Activated effector memory CD4-positive, alpha-beta T cell treated with Interleukin-2 at 50 U/mL for 16 hours (primary cell): Measurements from ENCODE around the gene MALRD1.

Source experiments
- DNase-seq: peaks from one replicate; pipeline ENCODE4 v3.0.0-alpha.2; 2020

Gene MALRD1

DNA sequence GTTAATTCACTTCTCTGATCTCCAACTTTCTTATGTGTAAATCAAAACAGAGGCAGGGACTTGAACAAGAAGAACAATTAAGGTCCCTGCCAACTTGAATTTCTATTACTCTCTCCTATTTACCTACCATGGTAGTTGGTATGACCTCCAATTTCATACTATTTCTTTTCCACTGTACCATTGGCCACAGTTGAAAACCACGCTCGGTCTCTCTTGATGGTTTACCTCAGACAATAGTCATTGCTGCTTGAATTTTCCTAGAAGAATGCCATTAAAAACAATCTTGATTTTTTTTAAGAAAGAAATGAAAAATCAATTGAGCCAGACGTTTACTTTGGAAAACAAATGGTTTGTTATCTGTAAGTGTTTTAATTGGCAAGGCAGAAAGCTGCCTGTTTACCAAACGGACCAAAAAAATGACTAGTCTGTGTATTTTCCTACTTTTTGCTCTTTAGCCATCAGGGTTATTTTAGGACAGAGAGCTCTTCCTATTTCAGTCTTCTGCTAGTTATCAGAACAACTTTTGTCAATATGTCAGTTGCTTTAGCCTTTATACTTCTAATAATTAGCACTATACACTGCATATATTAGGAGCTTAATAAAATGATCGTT lies 610.1 kb downstream of the MALRD1 start:
- no peak for DNase-seq

DNA sequence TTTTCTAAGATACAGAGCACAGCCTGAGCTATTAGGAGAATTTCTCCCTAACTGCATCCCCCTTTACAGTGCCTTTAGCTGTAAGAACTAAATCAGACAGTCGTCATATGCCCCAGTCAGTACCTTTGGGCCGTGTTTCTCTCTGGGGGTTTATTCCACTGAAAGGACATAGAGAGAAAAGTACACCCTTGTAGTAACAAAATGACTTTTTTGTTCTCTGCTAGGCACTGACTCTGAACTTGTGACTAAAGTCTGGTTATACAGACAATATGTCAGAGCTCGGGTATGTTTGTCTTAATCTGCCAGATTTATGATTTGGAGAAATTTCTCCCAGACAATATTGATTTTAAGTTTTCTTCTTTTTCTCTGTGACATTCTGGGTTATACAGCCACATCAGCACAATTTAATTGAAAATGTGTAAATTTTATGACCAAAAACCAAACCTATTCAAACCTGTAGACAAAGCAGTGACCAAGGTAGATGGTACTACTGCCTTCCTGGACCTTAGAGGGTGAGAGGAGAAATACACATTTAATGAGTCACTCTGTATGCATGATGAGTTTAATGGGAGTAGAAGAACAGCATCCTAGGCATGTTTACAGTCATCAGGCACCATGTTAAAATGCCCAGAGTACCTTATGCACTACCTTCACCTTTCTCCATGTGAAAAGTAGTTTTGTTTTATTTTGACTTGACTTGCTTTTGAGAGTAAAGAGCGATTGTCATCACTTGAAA lies 611.5 kb downstream of the MALRD1 start:
- DNase-seq, result no peak

DNA sequence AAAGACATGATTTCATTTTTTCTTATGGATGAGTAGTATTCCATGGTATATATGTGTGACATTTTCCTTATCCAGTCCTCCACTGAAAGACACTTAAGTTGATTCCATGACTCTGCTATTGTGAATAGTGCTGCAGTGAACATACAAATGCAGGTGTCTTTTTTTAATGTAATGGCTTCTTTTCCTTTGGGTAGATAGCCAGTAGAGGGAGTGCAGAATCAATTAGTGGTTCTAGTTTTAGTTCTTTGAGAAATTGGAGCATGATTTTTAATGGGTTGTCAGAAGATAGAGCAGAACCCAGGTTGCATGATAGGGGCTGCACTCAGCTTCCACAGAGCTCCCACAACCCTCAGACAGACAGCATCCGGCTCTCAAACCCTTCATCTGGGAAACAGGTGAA lies 614.7 kb downstream of the MALRD1 start:
- DNase-seq, result no peak

DNA sequence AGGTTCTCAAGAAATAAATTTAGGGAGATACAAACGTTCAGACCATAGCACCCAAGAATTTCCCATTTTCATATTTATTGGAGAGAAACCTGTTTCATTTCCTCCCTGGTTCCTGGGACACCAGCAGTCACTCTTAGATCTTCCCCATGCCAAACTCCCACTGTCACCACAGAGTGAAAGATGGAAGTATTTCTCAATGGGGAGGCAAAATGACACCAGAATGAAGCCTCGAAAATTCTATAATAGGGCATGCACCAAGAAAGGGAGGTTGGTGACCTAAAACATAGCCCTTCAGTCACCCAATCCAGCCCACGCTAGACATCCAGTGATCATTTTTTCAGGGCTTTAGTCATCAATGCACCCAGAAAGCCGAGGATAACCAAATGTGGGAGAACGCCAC lies 619.5 kb downstream of the MALRD1 start:
- no peak for DNase-seq

DNA sequence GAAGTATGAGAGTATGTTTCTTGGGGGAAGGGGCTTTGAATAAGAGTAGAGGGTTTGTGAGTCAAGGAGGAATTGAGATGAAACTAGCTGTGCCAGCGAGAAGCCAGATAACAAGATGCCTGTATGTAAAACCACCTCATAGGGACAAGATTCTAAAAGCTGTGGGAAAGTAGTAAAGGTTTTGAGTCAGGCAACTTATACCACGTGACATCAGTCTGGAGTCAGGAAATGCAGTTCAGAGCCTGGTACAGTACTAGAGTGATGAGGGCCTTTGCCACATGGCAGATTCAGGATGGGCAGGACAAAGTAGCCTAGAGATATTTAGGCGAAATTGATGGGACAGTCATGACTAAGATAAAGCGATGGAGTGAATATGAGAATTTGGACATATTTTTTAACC lies 627.5 kb downstream of the MALRD1 start:
- no peak for DNase-seq

DNA sequence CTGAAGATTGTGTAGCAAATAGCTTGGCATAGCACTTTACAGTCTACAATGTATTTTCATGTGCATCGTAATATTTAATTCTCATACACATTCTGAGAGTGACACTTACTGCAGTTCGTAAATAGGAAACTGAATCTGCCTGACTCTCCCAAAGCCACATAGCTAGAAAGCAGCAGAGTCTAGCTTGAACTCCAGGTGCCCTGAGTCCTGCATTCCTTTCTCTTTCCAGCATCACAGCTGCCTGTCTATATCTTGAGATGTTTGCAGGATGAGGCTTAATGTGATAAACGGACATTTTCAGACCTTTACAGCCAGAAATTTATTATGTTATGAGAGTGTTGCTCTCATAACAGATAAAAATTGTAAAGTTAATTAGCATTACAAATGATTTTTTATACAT lies 634.8 kb downstream of the MALRD1 start:
- no peak for DNase-seq

DNA sequence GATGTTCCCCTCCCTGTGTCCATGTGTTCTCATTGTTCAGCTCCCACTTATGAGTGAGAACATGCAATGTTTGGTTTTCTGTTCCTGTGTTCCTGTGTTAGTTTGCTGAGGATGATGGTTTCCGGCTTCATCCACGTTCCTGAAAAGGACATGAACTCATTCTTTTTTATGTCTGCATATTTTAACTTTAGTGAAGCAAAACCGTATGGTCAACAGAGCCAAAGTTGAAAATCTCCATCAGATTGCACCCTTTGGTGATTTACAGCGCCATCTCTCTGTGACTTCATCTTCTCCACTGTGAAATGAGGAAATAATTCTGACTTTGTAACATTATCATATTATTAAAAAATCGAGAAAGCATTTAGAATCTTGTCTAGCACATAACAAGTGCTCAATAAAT lies 635.4 kb downstream of the MALRD1 start:
- no peak for DNase-seq

DNA sequence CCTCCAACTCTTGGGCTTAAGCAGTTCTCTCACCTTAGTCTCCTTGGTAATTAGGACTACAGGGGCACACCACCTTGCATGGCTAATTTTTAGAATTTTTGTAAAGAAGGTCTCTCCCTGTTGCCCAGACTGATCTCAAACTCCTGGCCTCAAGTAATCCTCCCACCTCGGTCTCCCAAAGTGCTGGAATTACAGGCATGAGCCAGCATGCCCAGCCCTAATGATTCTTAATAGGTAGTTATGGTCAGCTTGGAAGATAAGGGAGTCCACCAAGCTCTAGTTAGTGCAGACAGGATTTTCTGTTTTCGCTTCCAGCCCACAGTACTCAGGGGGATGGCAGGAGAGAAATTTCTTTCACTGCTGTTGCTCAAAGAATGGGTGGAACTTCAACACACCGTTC lies 639.7 kb downstream of the MALRD1 start:
- no peak for DNase-seq

DNA sequence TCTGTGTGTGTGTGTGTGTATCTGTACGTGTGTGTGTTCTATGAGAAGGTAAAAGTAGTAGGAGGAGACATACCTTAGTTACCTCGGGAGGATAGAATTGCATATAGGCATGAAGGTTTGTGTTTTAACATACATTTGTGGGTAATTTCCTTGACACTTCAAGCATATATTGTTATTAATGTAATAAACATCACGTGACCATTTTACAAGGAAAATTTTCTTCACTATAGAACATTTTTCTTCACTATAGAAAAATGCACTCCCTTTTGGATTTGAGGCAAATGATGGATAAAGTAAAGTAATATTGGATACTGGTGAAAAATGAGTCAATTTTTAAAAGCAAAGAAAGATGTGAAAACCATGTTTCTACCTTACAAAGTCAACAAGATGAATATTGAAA lies 640.6 kb downstream of the MALRD1 start:
- DNase-seq, result no peak

DNA sequence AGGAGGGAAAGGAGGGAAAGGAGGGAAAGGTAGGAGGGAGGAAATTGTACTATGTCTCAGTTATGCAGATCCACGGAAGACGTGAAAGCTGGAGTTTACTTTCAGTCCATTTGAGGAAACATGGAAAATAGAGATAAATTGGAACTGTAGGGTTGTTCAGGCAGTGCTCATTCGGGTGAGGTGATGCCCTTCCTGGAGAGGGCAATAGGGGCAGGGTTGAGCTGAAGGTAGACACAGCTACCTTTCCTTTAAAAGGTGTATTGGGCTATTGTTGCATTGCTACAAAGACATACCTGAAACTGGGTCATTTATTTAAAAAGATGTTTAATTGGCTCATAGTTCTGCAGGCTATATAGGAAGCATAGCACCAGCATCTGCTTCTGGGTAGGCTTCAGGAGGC lies 650.7 kb downstream of the MALRD1 start:
- no peak for DNase-seq

DNA sequence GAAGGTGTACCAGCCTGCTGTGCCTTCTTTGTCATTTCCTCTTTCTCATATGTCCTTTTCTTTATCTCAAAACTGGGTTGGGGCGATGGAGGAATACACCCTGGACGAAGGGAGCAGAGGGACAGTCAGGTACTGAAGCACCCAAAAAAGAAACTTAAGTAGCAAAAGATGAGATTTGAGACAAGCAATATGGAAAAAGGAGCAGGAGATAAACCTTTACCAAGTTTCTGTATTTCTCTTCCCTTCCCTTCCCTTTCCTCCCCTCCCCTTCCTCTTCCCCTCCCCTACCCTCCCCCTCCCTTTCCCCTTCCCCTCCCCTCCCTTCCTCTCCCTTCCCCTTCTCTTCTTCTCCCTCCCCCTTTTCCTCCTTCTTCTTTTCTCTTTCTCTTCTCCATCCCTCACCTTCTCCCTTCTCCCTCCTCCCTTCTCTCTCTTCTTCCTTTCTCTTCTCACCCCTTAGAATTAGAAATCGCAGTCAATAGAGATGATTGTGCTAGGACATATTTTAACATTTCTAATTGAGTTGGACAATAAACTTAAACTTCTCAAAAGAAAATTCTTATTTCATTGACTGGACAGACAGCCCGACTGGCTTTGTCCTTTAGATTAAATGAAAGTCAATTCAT lies 652.9 kb downstream of the MALRD1 start:
- DNase-seq, result no peak

DNA sequence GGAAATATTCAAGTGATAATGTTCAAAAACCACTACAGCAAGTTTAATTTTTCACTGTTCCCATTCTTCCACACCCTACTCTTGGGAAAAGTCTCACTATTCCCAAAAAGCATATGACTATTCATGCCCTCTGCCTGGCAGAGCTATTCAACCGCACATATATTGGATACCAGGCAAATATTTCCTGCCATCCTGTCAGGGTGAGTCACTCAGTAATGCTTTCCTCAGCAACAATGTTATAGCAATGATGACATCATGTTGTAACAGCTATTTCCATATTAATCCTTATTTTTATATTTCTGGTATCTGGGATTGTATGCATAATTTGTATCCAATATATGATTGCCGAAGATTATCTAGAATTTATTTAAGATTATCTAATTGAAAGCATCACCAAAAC lies 653.6 kb downstream of the MALRD1 start:
- DNase-seq, result no peak

DNA sequence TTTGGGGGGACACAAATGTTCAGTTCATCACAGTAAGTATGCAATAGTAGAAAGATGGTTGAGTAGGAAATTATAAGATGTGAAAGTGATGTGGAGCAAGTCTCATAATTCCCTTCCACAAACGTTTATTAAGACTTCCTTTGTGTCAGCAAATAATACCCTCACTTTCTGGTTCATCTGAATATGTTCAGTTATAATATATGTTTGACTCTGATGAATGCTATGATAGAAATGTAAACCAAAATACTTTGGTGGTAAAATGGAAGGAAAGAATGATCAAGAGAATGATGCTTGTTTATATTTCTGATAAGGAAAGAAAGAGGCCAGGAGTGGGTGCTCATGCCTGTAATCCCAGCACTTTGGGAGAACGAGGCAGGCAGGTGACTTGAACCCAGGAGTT lies 655.9 kb downstream of the MALRD1 start:
- no peak for DNase-seq

DNA sequence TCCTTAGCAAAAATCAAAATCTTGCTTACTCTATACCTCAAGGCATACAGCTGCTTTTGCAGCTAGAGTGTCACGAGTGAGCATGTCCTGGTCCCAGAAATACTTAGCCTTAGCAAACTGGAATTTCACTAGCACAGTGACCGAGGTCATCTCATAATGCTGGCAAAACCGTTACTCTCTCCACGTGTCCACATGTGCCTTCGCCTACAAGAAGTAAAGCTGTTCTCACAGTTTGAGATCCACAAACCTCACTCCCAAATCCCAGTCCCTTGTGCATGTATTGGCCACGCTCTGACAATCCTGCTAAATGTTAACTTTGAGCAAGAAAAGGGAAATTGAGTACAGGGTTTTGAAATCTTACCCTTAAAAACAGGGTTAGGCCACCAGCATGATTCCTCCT lies 656.6 kb downstream of the MALRD1 start:
- no peak for DNase-seq

DNA sequence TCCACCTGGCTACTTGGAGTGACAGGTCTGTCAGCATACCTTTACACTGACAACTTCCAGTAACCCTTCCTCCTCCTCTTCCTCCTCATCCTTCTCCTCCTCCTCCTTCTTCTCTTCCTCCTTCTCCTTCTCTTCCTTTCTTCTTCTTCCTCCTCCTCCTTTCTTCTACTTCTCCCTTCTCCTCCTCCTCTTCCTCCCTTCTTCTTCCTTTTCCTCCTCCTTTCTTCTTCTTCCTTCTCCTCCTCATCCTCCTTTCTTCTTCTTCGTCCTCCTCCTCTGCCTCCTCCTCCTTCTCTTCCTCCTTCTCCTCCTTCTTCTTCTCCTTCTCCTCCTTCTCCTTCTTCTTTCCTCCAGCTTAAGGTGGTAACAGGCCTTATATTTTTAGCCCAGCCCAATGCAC lies 658.3 kb downstream of the MALRD1 start:
- DNase-seq, result no peak

DNA sequence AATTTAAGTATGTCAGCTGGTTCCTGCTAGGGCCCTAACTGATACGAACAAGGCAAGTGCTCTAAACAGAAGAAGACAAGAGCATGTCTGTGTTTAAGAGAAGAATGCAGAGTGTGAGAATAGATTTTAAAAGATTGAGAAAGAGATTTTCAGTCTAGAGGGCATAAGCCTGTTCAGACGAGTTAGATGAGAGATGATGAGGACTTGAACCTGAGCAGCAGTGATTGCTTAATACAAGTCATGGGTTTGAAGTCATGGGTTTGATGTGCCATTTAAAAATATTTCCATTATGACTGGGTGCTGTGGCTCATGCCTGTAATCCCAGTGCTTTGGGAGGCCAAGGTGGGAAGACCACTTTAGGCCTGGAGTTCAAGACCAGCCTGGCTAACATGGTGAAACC lies 658.8 kb downstream of the MALRD1 start:
- DNase-seq, result no peak

DNA sequence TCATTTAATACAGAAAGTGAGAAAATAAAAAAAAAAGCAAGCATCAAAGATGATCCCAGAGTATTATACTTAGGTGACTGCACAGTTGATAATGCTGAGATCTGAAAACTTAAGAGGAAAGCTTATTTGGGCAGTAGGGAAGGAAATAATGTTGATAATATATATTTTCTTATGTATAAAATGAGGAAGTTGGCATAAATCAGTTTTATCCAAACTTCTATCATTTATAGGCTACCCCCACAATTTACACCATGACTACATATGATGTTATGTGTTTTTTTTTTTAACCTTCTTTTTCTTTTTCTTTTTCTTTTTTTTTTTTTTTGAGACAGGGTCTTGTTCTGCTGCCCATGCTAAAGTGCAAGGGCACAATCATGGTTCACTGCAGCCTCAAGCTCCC lies 659.4 kb downstream of the MALRD1 start:
- DNase-seq, result no peak

DNA sequence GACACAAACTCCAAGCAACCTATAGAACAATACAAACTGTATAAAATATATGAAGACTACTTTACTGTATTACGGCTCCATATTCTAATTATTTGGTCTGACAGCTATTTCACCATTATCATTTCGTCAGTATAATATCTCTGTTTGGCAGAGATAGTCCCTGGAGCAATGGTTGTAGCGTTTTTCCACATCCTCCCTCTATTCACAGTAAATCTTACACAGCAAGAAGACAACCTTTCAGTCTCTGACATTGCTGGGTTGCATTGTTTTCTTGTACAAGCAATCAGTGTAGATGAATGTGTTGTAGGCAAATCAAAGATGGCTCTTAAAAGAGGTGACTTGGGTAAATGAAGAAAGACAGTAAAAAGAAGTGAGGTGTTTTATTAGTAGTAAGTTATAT lies 662.0 kb downstream of the MALRD1 start:
- DNase-seq, result no peak

DNA sequence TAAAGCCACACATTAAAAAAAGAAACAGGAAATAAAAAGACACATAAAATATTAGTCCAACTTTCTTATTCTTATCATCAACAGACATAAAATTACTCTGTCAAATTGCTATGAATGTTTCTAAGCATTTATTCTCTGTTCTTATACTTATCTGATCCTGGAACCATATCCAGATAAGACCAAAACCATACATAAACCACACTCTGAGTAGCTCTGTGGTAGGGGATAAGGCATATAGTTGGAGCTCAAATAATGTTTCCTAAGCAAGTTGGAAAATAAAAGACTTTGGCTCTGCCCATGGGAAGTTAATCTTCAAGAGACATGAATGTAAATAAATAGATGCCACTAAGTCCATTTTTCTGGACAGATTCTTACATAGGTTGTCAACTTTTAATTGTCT lies 664.6 kb downstream of the MALRD1 start:
- no peak for DNase-seq

DNA sequence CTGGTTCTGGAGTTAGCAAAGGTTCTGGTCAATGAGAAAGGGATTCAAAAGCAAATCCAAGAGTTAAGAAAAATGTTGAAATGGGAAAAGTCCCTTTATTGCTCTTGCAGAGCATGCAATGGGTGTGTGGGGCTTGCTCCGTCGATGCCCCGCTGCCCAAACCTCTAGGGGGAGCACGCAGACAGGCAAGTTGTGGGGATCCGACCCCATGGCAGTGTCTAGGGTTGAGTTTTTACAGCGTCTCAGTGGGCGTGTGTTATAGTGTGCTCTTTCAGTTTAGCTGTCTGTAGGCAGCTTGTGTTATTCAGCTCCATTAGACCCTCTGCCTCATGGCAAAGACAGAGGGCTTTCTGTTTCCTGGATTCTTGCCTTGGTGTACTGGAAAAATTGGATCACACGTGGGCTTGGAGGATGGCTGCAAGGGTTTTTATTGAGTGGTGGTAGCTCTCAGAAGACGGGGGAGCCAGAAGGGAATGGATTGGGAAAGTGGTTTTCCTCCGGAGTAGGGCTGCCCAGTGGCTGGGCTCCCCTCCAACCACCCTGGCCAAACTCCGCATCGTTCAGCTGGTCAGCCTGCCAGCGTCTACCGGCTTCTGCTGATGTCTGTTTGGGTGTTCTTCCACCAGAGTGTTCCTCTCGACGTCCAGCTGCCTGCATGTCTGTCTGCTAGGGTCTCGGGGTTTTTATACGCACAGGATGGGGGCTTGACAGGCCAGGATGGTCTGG lies 665.4 kb downstream of the MALRD1 start:
- no peak for DNase-seq

DNA sequence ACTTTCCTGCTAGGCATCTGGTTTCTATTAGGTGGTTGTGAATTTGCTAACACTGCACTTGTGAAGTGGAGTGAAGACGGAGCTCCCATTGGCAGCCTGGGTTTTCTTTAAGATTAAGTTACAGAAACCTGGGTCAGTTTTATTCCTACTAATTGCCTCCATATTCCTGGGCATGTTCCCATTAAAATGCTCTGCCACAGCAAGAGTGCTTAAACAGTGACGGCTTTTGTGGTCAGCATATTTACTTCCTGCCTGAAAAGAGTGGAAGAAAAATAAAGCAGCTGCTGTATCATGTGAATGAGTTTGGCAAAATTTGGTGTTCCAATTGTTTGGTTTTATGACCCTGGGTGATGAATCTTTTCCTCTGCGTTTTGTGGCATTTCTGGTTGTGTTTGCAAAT lies 670.7 kb downstream of the MALRD1 start:
- no peak for DNase-seq

DNA sequence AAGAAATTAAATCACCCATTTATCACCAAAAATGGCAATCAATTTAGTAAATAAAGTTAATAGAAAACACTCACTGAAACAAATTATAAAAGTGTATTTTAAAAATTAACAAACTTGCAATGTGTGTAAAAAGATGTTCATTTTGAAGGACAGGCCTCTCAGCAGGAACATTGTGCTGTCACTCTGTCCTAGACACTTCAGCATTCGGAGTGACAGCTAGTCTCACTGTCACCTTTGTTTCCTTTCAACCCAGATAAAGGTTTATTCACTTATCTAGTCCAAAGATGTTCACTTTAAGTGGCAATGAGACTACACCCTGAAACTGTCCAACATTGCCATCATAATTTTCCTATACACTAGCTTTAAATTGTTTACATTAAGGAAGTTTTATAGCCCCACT lies 675.7 kb downstream of the MALRD1 start:
- no peak for DNase-seq

DNA sequence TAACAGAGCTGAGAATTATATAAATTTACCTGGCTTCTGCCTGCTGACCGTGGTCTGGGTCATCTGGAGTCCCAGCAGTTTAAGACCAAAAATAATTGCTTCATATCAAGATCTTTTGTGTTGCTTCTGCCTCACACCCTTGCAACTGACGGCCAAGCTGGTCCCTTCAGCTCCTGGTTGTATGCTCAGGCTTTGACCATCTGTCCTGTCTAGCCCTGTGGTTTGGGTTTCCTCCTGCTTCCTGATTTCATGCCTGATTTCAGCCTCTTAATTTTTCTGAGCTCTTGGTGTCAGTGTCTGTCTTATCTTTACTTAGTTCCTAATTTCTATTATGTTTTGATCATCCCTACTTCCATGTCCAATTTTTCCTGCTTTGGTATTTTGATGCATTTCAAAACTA lies 679.8 kb downstream of the MALRD1 start:
- no peak for DNase-seq

DNA sequence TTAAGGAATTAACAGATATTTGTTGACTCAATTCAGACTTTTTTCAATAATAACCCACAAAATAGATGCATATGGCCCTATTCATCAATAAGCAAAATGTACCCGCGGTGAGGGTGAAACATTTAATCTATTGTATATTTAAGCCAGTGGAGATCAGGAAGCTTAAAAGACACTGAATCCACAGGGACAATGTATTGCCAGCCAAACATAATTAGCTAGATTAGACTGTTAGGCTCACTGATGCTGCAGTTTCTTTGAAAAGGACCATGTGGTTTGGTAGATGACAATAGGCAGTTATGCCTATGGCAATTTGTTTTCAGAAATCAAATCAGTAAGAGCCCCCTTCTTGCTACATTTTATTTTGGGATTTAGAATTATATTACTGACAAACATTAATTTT lies 680.4 kb downstream of the MALRD1 start:
- no peak for DNase-seq
